ENCODE measurements around the gene TMEM198. TPM values are rescaled to one million over a fixed set of nuclear protein-coding genes. Genes with fewer than 3 reads are reported as not detected.

The TMEM198 gene
- total and polyA plus RNA-seq, 2 donors (not counting 1 experiment from before 2014, with no cell fraction given): 0.39 to 1.1 TPM

DNA sequence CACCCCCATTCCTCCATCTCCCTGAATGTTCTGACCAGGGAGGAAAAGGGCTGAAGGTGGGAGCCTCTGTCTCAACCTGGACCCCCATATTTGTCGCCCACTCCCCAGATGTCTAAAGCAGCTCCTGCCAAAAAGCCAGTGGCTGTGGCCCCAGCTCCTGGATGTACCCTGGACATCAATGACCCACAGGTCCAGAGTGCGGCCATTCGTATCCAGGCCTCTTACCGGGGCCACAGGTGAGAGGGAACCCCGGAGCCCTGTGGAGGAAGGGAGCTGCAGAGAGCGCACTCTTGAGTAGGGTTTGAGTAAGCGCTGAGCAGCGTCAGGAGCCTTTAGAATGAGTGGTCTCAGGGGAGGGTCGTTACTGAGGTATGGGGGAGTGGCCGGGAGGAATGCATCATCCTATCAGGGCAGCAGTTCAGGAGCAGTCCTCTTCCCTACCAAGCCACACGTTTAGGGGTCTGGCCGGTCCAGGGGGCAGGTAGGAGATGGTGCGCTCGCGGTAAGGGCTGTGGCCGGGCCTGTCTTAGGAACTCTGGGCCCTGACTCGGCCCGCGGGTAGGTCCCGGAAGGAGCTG lies 47.5 kb upstream of the TMEM198 start:
- 30% methylated on average over 16 of the region's 20 CpGs for WGBS (ENCODE audit: insufficient coverage)
- ChIA-PET POLR2A (interaction anchor here (0.6 to 2.8 kb wide), 2 partner anchors 108 to 242 kb away, joined by 3 to 10 read pairs; partner anchors contain the start of genes DNPEP and TUBA4A), CTCF (interaction anchor here (0.8 to 10.4 kb wide), 10 partner anchors 10 to 146 kb away, joined by 3 to 123 read pairs (median 4); partner anchors contain the start of gene DNPEP)
- Mint-ChIP-seq H3K27ac (no peak overlapping the region), H3K9me3 (ENCODE audit: insufficient read depth) (no peaks in the 10 kb centered on the region), H3K4me1 (peaks cover 32% of the 10 kb centered on the region), H3K4me3 (peak overlapping the region; percentile 93), H3K27me3 (peaks cover 47% of the 10 kb centered on the region)
- Histone ChIP-seq H3K36me3 (replicated peaks in 1 of 2; ENCODE audit: control extremely low read depth in 1 of 2, control insufficient read depth in 1 of 2, extremely low read depth in 1 of 2, insufficient read depth in 2 of 2, low read length in 1 of 2) (peaks cover 0 to under 1% of the 10 kb centered on the region in 2 experiments), H3K4me2 (replicated peaks; ENCODE audit: low read depth, low read length, poor library complexity, severe bottlenecking) (peak overlapping the region; percentile 98), H2AFZ (ENCODE audit: insufficient read depth, low read depth, low read length, poor library complexity, severe bottlenecking) (peak overlapping the region; percentile 30), H3K79me2 (ENCODE audit: control insufficient read depth, insufficient read depth, low read length) (peaks cover 19% of the 10 kb centered on the region), H3K4me1 (ENCODE audit: control insufficient read depth in 2 of 2, insufficient read depth in 2 of 2, low read length in 2 of 2) (peaks cover 38% of the 10 kb centered on the region in 2 donors), H3K27ac (ENCODE audit: low read length in 2 of 2) (no peak overlapping the region), H4K20me1 (ENCODE audit: control insufficient read depth, insufficient read depth, low read length, poor library complexity, severe bottlenecking) (no peaks in the 10 kb centered on the region), H3K27me3 (replicated peaks in 1 of 4; ENCODE audit: control extremely low read depth in 1 of 4, control insufficient read depth in 3 of 4, insufficient read depth in 4 of 4, low read length in 3 of 4) (peaks cover 0 to 67% (median 31%) of the 10 kb centered on the region in 4 experiments), H3K4me3 (ENCODE audit: control extremely low read depth in 1 of 5, extremely low read depth in 1 of 5, insufficient read depth in 1 of 5, low read depth in 2 of 5, low read length in 4 of 5) (no peak overlapping the region), H3K9me3 (ENCODE audit: control extremely low read depth in 1 of 3, control insufficient read depth in 2 of 3, insufficient read depth in 1 of 3, low read length in 2 of 3) (peaks cover 0 to 21% (median 0%) of the 10 kb centered on the region in 3 donors), H3K9ac (ENCODE audit: low read length) (no peak overlapping the region)
- DNase-seq (no peak), ATAC-seq (ENCODE audit: low read depth) (no peak)
- intact Hi-C loops (cut with micrococcal nuclease): loop anchor here (5.0 kb wide), 3 partner anchors 219 to 1224 kb away; partner anchors contain the start of genes AAMP, CNPPD1, DNAJB2 and PNKD
- TF ChIP-seq, protein P1, sequence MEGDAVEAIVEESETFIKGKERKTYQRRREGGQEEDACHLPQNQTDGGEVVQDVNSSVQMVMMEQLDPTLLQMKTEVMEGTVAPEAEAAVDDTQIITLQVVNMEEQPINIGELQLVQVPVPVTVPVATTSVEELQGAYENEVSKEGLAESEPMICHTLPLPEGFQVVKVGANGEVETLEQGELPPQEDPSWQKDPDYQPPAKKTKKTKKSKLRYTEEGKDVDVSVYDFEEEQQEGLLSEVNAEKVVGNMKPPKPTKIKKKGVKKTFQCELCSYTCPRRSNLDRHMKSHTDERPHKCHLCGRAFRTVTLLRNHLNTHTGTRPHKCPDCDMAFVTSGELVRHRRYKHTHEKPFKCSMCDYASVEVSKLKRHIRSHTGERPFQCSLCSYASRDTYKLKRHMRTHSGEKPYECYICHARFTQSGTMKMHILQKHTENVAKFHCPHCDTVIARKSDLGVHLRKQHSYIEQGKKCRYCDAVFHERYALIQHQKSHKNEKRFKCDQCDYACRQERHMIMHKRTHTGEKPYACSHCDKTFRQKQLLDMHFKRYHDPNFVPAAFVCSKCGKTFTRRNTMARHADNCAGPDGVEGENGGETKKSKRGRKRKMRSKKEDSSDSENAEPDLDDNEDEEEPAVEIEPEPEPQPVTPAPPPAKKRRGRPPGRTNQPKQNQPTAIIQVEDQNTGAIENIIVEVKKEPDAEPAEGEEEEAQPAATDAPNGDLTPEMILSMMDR (IDR thresholded peaks at IDR 0.05): no peak
- no peak for TF ChIP-seq EZH2 (IDR thresholded peaks at IDR 0.05; ENCODE audit: borderline replicate concordance, insufficient read depth, low read depth, low read length, poor library complexity, severe bottlenecking)

Data from B cell (primary cell).